Parathyroid adenoma (tissue), 2 donors: Measurements from ENCODE around the gene CDCP2.

ENCODE experiments used
- H2AFZ ChIP-seq: fragments of 300-600 bp; sonication (generic); one replicate; pipeline ENCODE4 v1.7.0; 2017; ENCODE audit warnings: antibody characterized with exemption, mild to moderate bottlenecking
- H3K27ac ChIP-seq: fragments of 300-600 bp; sonication (generic); one replicate; pipeline ENCODE4 v1.7.0; 2017
- H3K27me3 ChIP-seq: fragments of 300-600 bp; sonication (generic); one replicate; pipeline ENCODE4 v1.7.0; 2017; ENCODE audit warnings: low read length; ENCODE audit not compliant: control insufficient read depth, insufficient read depth
- H3K36me3 ChIP-seq: fragments of 300-600 bp; sonication (generic); one replicate; pipeline ENCODE4 v1.7.0; 2017; ENCODE audit warnings: low read length; ENCODE audit not compliant: control insufficient read depth, insufficient read depth
- H3K4me1 ChIP-seq: fragments of 300-600 bp; sonication (generic); one replicate; pipeline ENCODE4 v1.7.0; 2017; ENCODE audit warnings: control low read depth
- H3K4me2 ChIP-seq: fragments of 300-600 bp; sonication (generic); one replicate; pipeline ENCODE4 v1.7.0; 2017; ENCODE audit warnings: low read length
- H3K4me3 ChIP-seq: fragments of 300-600 bp; sonication (generic); one replicate; pipeline ENCODE4 v1.7.0; 2017; ENCODE audit warnings: low read depth, low read length
- H3K79me2 ChIP-seq: fragments of 300-600 bp; sonication (generic); one replicate; pipeline ENCODE4 v1.7.0; 2017; ENCODE audit warnings: control low read depth
- H3K9ac ChIP-seq: fragments of 300-600 bp; sonication (generic); one replicate; pipeline ENCODE4 v1.7.0; 2017; ENCODE audit warnings: mild to moderate bottlenecking
- H3K9me3 ChIP-seq: fragments of 300-600 bp; sonication (generic); one replicate; pipeline ENCODE4 v1.7.0; 2017; ENCODE audit warnings: low read length; ENCODE audit not compliant: control insufficient read depth
- CTCF ChIP-seq: fragments of 300-600 bp; sonication (generic); IDR thresholded peaks from one replicate; pipeline ENCODE4 v1.7.0; 2017; ENCODE audit warnings: antibody characterized with exemption, mild to moderate bottlenecking
- donor health status: primary hyperparathyroidism.

The CDCP2 gene

DNA sequence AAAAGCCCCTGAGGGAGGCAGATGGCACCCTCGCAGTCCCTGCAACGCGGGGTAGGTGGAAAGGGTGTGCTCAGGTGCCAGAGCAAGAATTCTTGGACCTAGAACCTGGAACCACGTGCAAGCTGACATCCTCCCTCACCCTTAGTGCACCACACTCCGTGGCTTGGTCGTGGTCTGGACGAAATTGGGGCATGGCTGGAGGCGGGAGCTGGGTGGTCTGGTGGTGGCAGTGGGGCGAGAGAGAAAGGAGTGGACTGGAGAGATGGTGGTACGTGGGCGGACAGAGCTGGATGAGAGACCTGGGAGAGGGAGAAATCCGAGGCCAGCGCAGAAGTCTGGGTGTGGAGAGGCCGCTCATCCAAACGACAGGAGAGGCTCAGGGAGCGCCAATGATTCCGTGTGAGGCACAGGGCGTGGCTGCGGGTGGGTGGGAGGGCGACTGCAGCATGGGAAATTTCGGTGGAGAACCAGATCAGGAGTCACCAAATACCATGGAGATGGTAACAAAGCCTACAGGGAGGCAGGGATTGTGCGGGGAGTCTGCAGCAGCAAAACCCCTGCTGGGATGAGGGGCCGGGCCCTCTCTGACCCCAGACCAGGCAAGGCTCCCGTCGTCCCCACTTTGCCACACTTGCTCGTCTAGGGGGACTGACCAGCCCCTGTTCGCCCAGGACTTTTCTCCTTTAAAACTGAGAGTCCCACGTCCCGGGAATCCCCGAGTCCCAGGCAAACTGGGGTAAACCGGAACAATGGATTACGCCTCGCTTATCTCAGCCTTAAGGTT lies 31.9 kb downstream of the CDCP2 start:
- peak overlapping the region; percentile 53 for H3K4me2 ChIP-seq
- no peak overlapping the region for H3K4me3 ChIP-seq
- H3K36me3 ChIP-seq: no peaks in the 10 kb centered on the region
- no peaks in the 10 kb centered on the region for H3K27me3 ChIP-seq
- TF ChIP-seq CTCF: no peak
- H2AFZ ChIP-seq: peak overlapping the region; percentile 60
- H3K79me2 ChIP-seq: no peaks in the 10 kb centered on the region
- H3K9me3 ChIP-seq: no peaks in the 10 kb centered on the region
- H3K4me1 ChIP-seq: no peaks in the 10 kb centered on the region
- no peak overlapping the region for H3K27ac ChIP-seq
- no peak overlapping the region for H3K9ac ChIP-seq

DNA sequence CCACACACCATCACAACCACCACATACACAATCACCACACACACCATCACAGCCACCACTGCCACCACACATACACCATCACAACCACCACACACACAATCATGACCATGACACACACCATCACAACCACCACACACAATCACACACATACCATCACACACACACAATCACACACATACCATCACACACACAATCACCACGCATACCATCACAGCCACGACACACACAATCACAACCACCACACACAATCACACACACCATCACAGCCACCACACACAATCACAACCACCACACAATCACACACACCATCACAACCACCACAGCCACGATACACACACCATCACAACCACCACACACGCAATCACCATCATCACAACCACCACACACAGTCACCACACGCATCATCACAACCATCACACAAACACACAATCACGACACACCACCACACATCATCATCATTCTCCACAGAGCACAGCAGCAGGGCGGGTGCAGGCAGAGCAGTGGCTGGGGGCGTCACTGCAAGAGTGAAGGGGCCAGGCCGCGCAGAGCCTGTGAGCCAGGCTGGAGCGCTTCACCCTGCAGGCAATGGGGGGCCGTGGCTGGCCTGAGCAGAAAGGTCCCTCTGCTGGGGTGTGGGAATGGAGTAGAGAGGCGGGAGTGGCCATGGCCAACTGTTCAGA lies 32.6 kb downstream of the CDCP2 start:
- Histone ChIP-seq H3K4me3 (no peak overlapping the region), H3K27me3 (no peaks in the 10 kb centered on the region), H3K4me2 (no peak overlapping the region), H3K27ac (no peak overlapping the region), H2AFZ (no peak overlapping the region), H3K36me3 (no peaks in the 10 kb centered on the region), H3K4me1 (no peaks in the 10 kb centered on the region), H3K9me3 (no peaks in the 10 kb centered on the region), H3K9ac (no peak overlapping the region), H3K79me2 (no peaks in the 10 kb centered on the region)
- no peak for TF ChIP-seq CTCF

GRCh38 chr1:54118704-54119103 lies 34.1 kb downstream of the CDCP2 start:
- Histone ChIP-seq H3K4me3 (no peak overlapping the region), H3K27me3 (no peaks in the 10 kb centered on the region), H3K4me2 (no peak overlapping the region), H3K27ac (no peak overlapping the region), H3K79me2 (no peaks in the 10 kb centered on the region), H3K36me3 (no peaks in the 10 kb centered on the region), H3K4me1 (no peaks in the 10 kb centered on the region), H2AFZ (no peak overlapping the region), H3K9ac (no peak overlapping the region), H3K9me3 (no peaks in the 10 kb centered on the region)
- no peak for TF ChIP-seq CTCF

- Histone ChIP-seq H3K79me2 (no peaks in the 10 kb centered on the region), H3K9ac (no peak overlapping the region), H3K27ac (no peak overlapping the region), H3K4me3 (no peak overlapping the region), H3K4me2 (no peak overlapping the region), H3K27me3 (no peaks in the 10 kb centered on the region), H3K4me1 (no peaks in the 10 kb centered on the region), H3K36me3 (no peaks in the 10 kb centered on the region), H2AFZ (no peak overlapping the region), H3K9me3 (no peaks in the 10 kb centered on the region)
- TF ChIP-seq CTCF: no peak
Measured at GRCh38 chr1:54117815-54118563, 34.8 kb downstream of the CDCP2 start.
